ENCODE data around the gene SLC25A23. TPM values are rescaled to one million over a fixed set of nuclear protein-coding genes. Genes with fewer than 3 reads are reported as not detected.

The SLC25A23 gene
- total and polyA plus RNA-seq, 9 of the 15 experiments (the other 6 are each of a cell fraction or from before 2014, with no cell fraction given): 6.1 to 72.0 (median 26.6) TPM

GRCh38 chr19:6393074-6393982 lies 66.3 kb downstream of the SLC25A23 start, which contains the start of gene GTF2F1 (continued):
- TF ChIP-seq RREB1 (CRISPR knock-in tag; IDR thresholded peaks at IDR 0.05): no peak
- TF ChIP-seq ZFP36 (IDR thresholded peaks at IDR 0.05; ENCODE audit: low read depth, low read length, partially characterized antibody): no peak
- no peak for TF ChIP-seq NFYB (IDR thresholded peaks at IDR 0.05; ENCODE audit: extremely low read depth, insufficient read length)
- TF ChIP-seq HDAC2 (IDR thresholded peaks at IDR 0.05): peak; percentile 47; the same call in 1 of the 2 replicates
- TF ChIP-seq STAT5B (CRISPR knock-in tag; IDR thresholded peaks at IDR 0.05): no peak
- TF ChIP-seq MEF2A (IDR thresholded peaks at IDR 0.05; ENCODE audit: control insufficient read depth, low read depth, low read length): no peak
- TF ChIP-seq KLF13 (tag; IDR thresholded peaks at IDR 0.05; ENCODE audit: borderline replicate concordance, low read depth): peak; percentile 47; the same call in 1 of the 2 replicates
- no peak for TF ChIP-seq MED1 (CRISPR knock-in tag; IDR thresholded peaks at IDR 0.05; ENCODE audit: borderline replicate concordance)
- TF ChIP-seq XRCC5 (IDR thresholded peaks at IDR 0.05; ENCODE audit: low read depth, low read length): 0 out of 2 replicates have a peak, but pooled peaks have one; percentile 11
- TF ChIP-seq JUN (IDR thresholded peaks at IDR 0.05; ENCODE audit: borderline replicate concordance, low read depth, low read length): peak; percentile 6; the same call in 1 of the 2 replicates
- TF ChIP-seq JUN (CRISPR knock-in tag; IDR thresholded peaks at IDR 0.05; ENCODE audit: borderline replicate concordance): no peak; the same call in 1 of the 2 replicates
- TF ChIP-seq CHCHD3 (CRISPR knock-in tag; IDR thresholded peaks at IDR 0.05): no peak
- TF ChIP-seq ADNP (tag; IDR thresholded peaks at IDR 0.05): no peak
- no peak for TF ChIP-seq ZNF561 (CRISPR knock-in tag; conservative IDR thresholded peaks at IDR 0.05)
- no peak for TF ChIP-seq HDAC3 (IDR thresholded peaks at IDR 0.05; ENCODE audit: borderline replicate concordance, partially characterized antibody)
- no peak for TF ChIP-seq PRMT5 (CRISPR knock-in tag; IDR thresholded peaks at IDR 0.05)
- no peak for TF ChIP-seq ZNF239 (CRISPR knock-in tag; IDR thresholded peaks at IDR 0.05)
- peak; percentile 89 for TF ChIP-seq MXI1 (IDR thresholded peaks at IDR 0.05; ENCODE audit: low read depth, low read length)

Measured in K562 (cell line).